ENCODE data around the gene NUAK1. TPM values are rescaled to one million over a fixed set of nuclear protein-coding genes. Genes with fewer than 3 reads are reported as not detected.

The NUAK1 gene
- total RNA-seq, 4 donors from 2014 or later: 18.9 to 34.5 (median 29.1) TPM

DNA sequence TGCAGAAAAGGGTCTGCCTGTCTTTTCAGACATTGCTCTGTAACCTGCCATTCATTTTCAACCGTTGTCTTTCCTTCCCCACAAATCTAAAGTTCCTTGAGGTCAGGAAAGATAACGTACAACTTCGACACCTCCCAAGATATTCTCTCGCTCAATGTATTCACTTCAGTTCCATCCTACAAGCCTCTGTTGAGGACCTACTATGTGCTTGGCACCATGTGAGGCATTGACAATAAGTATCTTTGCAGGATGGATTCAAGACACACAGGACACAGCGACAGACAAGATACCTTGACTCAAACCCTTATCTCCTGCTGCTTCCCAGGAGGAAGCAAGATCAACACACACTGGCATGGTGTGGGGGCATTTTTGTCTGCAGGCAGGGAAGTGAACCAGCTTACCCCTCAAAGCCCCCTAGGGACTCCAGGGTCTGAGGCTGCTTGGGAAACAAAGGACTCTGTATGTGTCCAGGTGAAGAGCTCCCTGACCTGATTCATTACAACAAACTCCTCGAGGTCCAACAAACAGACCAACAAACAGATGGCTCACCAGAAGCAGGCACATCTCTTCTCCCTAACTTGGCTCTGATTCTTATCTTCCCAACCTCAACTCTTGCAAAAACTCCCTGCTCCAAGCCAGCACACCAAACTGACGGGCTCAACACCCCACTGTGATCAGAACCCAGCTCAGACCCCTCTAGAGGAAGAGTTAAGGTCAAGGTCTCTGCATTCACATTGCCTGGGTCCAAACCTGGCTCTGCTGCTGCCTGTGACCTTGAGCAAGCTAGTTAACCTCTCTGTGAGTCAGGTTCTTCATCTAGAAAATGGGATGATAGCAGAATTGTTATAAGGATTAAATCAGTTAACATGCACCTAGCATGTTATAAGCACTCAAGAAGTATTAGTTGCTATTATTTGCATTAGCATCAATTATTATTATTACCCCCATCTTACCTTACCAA, 6.3 kb downstream of the NUAK1 start:
- DNase-seq (no peak), ATAC-seq (no peak)
- Histone ChIP-seq H3K4me1 (peaks cover 57 to 86% of the 10 kb centered on the region in 2 donors), H3K36me3 (no peaks in the 10 kb centered on the region), H3K4me3 (no peak overlapping the region), H3K27ac (peak overlapping the region in 3 of 4 donors; percentile 3 to 51 (median 39)), H3K27me3 (no peaks in the 10 kb centered on the region), H3K9me3 (no peaks in the 10 kb centered on the region)
- in situ Hi-C loops (cut with MboI; ENCODE audit: low sequenced_read_pairs in 4 of 4) (loop anchor here (5.0 to 25.0 kb wide), 5 partner anchors 320 to 720 kb away; no protein-coding TSS in a partner anchor), intact Hi-C loops (cut with DNase I; ENCODE audit: low total_unique reads) (no loop called here)
- TF ChIP-seq POLR2A (IDR thresholded peaks at IDR 0.05): no peak
- TF ChIP-seq, protein P1, sequence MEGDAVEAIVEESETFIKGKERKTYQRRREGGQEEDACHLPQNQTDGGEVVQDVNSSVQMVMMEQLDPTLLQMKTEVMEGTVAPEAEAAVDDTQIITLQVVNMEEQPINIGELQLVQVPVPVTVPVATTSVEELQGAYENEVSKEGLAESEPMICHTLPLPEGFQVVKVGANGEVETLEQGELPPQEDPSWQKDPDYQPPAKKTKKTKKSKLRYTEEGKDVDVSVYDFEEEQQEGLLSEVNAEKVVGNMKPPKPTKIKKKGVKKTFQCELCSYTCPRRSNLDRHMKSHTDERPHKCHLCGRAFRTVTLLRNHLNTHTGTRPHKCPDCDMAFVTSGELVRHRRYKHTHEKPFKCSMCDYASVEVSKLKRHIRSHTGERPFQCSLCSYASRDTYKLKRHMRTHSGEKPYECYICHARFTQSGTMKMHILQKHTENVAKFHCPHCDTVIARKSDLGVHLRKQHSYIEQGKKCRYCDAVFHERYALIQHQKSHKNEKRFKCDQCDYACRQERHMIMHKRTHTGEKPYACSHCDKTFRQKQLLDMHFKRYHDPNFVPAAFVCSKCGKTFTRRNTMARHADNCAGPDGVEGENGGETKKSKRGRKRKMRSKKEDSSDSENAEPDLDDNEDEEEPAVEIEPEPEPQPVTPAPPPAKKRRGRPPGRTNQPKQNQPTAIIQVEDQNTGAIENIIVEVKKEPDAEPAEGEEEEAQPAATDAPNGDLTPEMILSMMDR (IDR thresholded peaks at IDR 0.05 in 4 of 5, conservative IDR thresholded peaks at IDR 0.05 in 1 of 5): no peak

DNA sequence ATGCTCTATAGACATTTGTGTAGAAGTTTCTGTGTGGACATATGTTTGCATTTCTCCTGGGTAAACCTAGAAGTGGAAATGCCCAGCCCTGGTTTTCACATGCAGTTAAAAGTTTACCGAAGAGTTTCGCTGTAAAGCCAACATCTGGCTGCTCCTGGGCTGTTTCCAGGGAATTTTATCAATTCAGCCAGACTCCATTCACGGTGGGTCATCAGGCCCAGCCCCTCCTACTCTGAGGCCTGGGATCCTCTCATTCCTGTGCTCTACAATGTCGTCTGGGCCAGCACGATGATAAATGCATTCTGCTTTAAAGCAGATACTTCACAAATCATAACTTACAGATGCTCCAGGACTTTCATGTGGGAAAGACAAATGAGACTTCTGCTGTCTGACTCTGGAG, 7.1 kb downstream of the NUAK1 start:
- no peak for ATAC-seq
- no peaks in the 10 kb centered on the region for H3K27me3 ChIP-seq
- in situ Hi-C loops (cut with MboI; ENCODE audit: low sequenced_read_pairs in 4 of 4): loop anchor here (5.0 to 25.0 kb wide), 5 partner anchors 319 to 719 kb away; no protein-coding TSS in a partner anchor
- H3K36me3 ChIP-seq: no peaks in the 10 kb centered on the region
- H3K9me3 ChIP-seq: no peaks in the 10 kb centered on the region
- TF ChIP-seq, protein P1 (IDR thresholded peaks at IDR 0.05 in 4 of 5, conservative IDR thresholded peaks at IDR 0.05 in 1 of 5): no peak
- TF ChIP-seq POLR2A (IDR thresholded peaks at IDR 0.05): no peak
- intact Hi-C loops (cut with DNase I; ENCODE audit: low total_unique reads): no loop called here
- peak overlapping the region in 3 of 4 donors; percentile 3 to 51 (median 39) for H3K27ac ChIP-seq
- H3K4me1 ChIP-seq: peaks cover 64 to 86% of the 10 kb centered on the region in 2 donors
- peak overlapping the region in 1 of 4 donors; percentile 4 for H3K4me3 ChIP-seq
- no peak for DNase-seq

DNA sequence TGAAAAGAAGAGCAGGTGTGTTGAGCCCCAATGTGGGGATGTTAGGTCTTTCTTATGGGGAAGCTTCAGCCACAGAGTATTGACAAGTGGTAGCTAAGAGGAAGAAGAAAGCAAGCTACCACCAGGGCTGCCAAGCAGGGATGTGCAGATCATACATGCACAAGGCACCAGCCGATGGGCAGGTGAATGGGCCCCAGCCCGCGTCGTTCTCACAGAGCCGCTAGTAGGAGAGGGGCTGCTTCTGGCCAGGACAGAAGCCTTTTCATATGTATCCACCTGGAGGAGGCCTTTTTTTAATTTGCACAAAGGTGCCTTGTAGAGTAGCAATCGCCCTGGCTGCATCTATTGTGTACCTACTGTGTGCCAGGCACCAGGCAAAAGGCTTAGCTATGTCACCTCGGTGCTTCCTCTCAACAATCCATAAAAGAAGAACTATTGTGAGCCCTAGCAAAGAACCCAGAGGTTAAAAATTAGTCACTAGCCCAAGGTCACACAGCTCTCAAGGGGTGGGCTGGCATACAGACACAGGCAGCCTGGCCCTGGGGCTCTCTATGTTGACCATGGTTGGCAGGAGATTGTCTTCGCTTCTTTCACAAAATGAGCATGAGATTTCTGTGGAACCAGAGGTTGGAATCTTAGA, 8.2 kb downstream of the NUAK1 start:
- ATAC-seq (no peak), DNase-seq (no peak)
- H3K27me3 ChIP-seq: no peaks in the 10 kb centered on the region
- no peak overlapping the region for H3K4me3 ChIP-seq
- TF ChIP-seq, protein P1 (IDR thresholded peaks at IDR 0.05 in 4 of 5, conservative IDR thresholded peaks at IDR 0.05 in 1 of 5): no peak
- TF ChIP-seq POLR2A (IDR thresholded peaks at IDR 0.05): no peak
- H3K36me3 ChIP-seq: no peaks in the 10 kb centered on the region
- intact Hi-C loops (cut with DNase I; ENCODE audit: low total_unique reads): no loop called here
- in situ Hi-C loops (cut with MboI; ENCODE audit: low sequenced_read_pairs in 4 of 4): loop anchor here (5.0 to 25.0 kb wide), 5 partner anchors 318 to 718 kb away; no protein-coding TSS in a partner anchor
- H3K4me1 ChIP-seq: peaks cover 66 to 87% of the 10 kb centered on the region in 2 donors
- peak overlapping the region in 3 of 4 donors; percentile 5 to 19 (median 5) for H3K27ac ChIP-seq
- H3K9me3 ChIP-seq: no peaks in the 10 kb centered on the region

DNA sequence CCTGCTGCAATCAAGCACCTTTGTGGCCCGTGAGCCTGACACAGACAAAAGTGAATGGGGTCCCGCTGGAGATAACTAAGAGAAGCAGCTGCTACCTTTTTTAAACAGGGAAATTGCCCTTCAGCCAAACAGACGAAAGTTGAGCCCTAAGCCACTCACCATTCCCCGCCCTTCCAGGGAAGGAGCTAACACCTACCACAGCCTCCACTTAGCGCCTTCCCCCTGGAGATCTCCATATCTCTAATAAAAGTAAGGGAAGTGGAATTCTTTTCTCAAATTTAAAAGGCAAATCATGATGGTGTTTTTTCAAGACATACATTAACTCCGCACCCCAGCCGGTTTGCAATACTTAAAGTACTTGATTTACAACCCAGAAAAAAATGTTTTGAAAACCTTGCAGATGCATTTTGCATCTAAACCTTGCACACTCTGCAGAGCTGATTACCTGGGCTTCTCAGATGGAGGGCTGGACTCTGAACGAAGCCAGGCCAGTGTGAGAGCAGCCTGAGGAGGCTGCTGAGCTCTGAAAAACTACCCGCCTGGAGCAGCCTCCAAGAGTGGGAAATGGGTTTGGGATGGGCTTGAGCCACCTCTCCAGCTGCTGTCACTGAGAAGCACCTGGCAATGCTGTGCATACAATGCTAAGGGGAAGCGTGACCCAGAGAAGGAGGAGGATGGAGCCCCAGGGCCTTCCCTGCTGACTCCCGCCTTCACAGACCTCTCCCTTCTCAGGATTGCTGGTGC, 10.0 kb downstream of the NUAK1 start:
- ATAC-seq: no peak
- no peak for TF ChIP-seq POLR2A (IDR thresholded peaks at IDR 0.05)
- TF ChIP-seq, protein P1 (IDR thresholded peaks at IDR 0.05 in 4 of 5, conservative IDR thresholded peaks at IDR 0.05 in 1 of 5): no peak
- Histone ChIP-seq H3K9me3 (no peaks in the 10 kb centered on the region), H3K4me3 (no peak overlapping the region), H3K27me3 (no peaks in the 10 kb centered on the region), H3K4me1 (peaks cover 65 to 87% of the 10 kb centered on the region in 2 donors), H3K36me3 (no peaks in the 10 kb centered on the region), H3K27ac (peak overlapping the region in 3 of 4 donors; percentile 21 to 85 (median 44))
- no peak for DNase-seq
- intact Hi-C loops (cut with DNase I; ENCODE audit: low total_unique reads): no loop called here
- in situ Hi-C loops (cut with MboI; ENCODE audit: low sequenced_read_pairs in 4 of 4): loop anchor here in 3 of 4 donors (25.0 kb wide), 2 partner anchors 316 to 716 kb away; no protein-coding TSS in a partner anchor
